Bronchial epithelial cell (primary cell): Measurements from ENCODE around the gene RHBDD1. TPM values are rescaled to one million over a fixed set of nuclear protein-coding genes. Genes with fewer than 3 reads are reported as not detected.
A peak's percentile ranks its signal among the peaks of the same experiment; 100 is the strongest.

Experiments used
- DNase-seq: peaks from one replicate; pipeline ENCODE4 v3.0.0-alpha.2; 2010; ENCODE audit warnings: low read depth
- FAIRE-seq: peaks from 2 replicates; lab custom pipeline; 2011; peaks lifted over from hg19 to GRCh38; lab: Jason Lieb, UNC
- H3K27me3 ChIP-seq: 2 replicates; pipeline ENCODE4 v1.5.1; 2011; ENCODE audit warnings: low read length; ENCODE audit not compliant: control insufficient read depth, insufficient read depth
- H3K36me3 ChIP-seq: 2 replicates; pipeline ENCODE4 v1.5.1; 2011; ENCODE audit warnings: low read length; ENCODE audit not compliant: control insufficient read depth, insufficient read depth
- H3K4me3 ChIP-seq: 2 replicates; pipeline ENCODE4 v1.5.1; 2011; ENCODE audit warnings: mild to moderate bottlenecking, low read depth, low read length, control low read depth
- total RNA-seq: library from RNA; depleted of rRNA; stranded (reverse); fragments of >200 nt; gene quantifications from 2 replicates; pipeline ENCODE4 v1.2.1, GENCODE V29; 2014
- TF ChIP-seq, protein P1 (sequence below): IDR thresholded peaks from 2 replicates; pipeline ENCODE4 v1.5.1; 2011; ENCODE audit warnings: mild to moderate bottlenecking, moderate library complexity, low read length, control low read depth, inconsistent platforms; ENCODE audit not compliant: insufficient read depth, severe bottlenecking

RHBDD1 gene
- total RNA-seq, 1 donor from 2014 or later, result 29.7 TPM

DNA sequence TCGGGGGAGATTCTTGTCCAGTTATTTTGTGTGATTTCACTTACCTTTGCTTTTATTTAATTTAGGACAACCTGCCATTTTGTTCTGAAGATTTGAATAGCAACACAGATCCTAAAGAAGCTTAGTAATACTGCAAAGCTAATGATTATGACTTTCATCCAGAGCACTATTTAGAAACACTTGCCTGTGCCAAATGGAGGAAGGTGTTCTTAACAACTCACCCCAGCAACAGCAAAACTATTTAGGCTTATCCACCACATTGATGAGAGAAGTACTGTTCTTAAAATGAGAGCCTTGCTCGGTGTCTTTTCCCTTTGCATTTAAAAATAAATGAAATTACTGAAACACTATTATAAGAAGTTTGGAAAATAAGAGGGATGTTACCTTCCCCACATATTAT is 59.7 kb downstream of the RHBDD1 start:
- H3K36me3 ChIP-seq, result peaks cover 7% of the 10 kb centered on the region
- no peak for FAIRE-seq
- no peak overlapping the region for H3K4me3 ChIP-seq
- no peak for DNase-seq
- TF ChIP-seq, protein P1, sequence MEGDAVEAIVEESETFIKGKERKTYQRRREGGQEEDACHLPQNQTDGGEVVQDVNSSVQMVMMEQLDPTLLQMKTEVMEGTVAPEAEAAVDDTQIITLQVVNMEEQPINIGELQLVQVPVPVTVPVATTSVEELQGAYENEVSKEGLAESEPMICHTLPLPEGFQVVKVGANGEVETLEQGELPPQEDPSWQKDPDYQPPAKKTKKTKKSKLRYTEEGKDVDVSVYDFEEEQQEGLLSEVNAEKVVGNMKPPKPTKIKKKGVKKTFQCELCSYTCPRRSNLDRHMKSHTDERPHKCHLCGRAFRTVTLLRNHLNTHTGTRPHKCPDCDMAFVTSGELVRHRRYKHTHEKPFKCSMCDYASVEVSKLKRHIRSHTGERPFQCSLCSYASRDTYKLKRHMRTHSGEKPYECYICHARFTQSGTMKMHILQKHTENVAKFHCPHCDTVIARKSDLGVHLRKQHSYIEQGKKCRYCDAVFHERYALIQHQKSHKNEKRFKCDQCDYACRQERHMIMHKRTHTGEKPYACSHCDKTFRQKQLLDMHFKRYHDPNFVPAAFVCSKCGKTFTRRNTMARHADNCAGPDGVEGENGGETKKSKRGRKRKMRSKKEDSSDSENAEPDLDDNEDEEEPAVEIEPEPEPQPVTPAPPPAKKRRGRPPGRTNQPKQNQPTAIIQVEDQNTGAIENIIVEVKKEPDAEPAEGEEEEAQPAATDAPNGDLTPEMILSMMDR, result no peak
- H3K27me3 ChIP-seq, result no peaks in the 10 kb centered on the region

DNA sequence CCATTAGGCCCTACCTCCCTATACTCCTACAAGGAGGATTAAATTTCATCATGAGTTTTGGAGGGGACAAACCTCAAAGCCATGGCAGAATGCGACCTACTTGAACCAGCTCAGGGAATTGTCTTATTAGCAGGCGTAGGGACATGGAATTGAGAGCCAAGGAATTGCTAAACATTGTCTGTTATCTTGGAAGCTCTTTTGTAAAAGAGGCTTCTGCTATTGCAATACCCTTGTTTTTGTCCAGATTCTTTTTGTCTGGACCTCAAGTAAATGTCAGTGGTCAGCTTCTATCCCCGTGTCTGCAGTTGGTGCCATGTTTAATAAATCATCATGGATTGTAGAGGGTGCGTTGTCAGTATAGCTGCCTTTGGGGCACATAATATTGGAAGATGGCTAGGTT is 62.3 kb downstream of the RHBDD1 start:
- FAIRE-seq, result no peak
- H3K27me3 ChIP-seq, result no peaks in the 10 kb centered on the region
- DNase-seq, result no peak
- no peak overlapping the region for H3K4me3 ChIP-seq
- peaks cover 7% of the 10 kb centered on the region for H3K36me3 ChIP-seq
- TF ChIP-seq, protein P1, result no peak

DNA sequence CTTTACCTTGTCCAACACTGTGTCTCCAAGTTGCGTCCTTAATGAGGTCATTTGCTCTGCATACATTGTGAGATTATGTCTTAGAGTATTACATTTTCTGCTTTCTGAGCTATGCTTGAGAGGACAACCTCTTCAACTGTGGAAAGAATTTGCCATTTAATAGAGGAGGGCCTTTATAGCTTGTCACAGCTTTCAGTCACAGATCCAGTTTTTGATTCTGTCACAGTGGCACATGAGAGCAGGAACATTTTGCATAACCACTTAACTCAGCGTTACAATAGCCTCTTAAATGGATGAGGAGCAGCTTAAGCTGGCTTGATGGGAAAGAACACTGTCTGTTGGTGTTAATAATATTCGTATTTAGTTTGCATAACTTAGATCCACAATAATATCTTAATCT is 63.0 kb downstream of the RHBDD1 start:
- Histone ChIP-seq H3K36me3 (peaks cover 7% of the 10 kb centered on the region), H3K4me3 (no peak overlapping the region), H3K27me3 (no peaks in the 10 kb centered on the region)
- TF ChIP-seq, protein P1, result no peak
- no peak for DNase-seq
- FAIRE-seq, result no peak

DNA sequence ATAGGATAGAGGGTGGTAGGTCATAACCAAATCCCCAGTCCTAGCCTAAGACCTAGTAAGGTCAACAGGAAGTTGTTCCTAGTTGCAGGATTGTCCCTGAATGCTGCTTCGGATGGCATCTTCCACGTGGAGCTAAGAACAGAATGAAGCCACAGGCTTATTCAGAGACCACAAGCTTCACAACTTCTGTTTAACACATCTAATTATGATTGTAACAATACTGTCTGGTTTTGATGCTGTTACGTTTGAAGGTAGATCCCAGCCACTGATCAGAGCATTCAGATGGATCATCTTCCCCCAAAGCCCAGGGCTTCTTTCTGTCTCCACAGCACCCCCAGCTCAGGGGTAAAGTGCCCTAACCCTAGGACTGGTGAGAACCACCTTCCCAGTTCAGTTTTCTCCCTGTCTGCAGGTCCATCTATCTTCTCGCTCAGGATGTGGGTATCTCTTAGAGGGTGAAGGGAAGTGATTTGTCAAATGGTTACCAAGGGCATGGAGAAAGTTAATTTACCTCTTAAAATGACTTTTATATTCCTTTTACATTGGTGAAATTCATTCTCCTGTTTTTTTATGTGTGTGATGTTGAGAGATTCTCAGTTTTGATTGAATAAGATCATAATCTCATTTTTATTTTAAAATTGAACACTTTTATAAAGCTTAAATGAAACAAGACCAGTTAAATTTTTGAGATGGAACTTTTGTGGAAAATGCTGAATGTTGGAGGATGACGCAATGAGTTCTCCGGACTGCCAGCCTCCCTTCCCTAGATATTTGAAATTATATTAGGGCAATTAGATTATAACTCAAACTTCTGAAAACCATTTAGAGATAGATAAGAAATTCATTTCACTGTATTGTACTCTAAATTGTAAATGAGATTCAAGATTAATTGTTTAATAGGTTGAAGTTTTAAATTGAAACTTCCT is 66.5 kb downstream of the RHBDD1 start:
- Histone ChIP-seq H3K4me3 (no peak overlapping the region), H3K27me3 (no peaks in the 10 kb centered on the region), H3K36me3 (peaks cover 2% of the 10 kb centered on the region)
- FAIRE-seq, result no peak
- TF ChIP-seq, protein P1, result no peak
- no peak for DNase-seq

DNA sequence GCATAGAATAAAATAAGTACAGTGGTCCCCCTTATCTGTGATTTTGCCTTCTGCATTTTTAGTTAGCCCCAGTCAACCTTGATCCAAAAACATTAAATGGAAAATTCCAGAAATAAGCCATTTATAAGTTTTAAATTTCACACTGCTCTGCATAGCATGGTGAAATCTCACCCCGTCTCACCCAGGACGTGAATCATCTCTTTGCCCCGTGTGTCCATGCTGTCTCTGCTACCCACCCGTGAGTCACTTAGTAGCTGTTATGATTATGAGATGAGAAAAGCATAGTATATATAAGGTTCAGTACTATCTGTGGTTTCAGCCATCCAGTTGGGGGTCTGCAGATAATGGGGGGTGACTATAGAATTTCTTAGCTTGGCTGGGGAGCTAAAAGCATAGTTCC is 67.3 kb downstream of the RHBDD1 start:
- peak; percentile 89 for DNase-seq

More for the DNA sequence above, 67.3 kb downstream of the RHBDD1 start:
- Histone ChIP-seq H3K27me3 (no peaks in the 10 kb centered on the region), H3K4me3 (no peak overlapping the region), H3K36me3 (peaks cover 1% of the 10 kb centered on the region)
- TF ChIP-seq, protein P1, result no peak
- no peak for FAIRE-seq
